GM12878 (cell line): Measurements from ENCODE around the gene RASAL1.

ENCODE experiments used
- ATF2 ChIP-seq: IDR thresholded peaks from 2 replicates; pipeline ENCODE4 v1.6.1; 2012; ENCODE audit warnings: low read length, inconsistent platforms
- CHD2 ChIP-seq: IDR thresholded peaks from 2 replicates; pipeline ENCODE4 v1.6.1; 2011; ENCODE audit warnings: low read depth, low read length, improper control_type of control experiment, borderline replicate concordance
- EZH2 ChIP-seq: IDR thresholded peaks from 2 replicates; pipeline ENCODE4 v1.6.1; 2012; ENCODE audit warnings: low read depth, mild to moderate bottlenecking, control low read depth, inconsistent platforms, low read length, borderline replicate concordance; ENCODE audit not compliant: control insufficient read depth
- KDM1A ChIP-seq: fragments of 200-600 bp; sonication (generic); IDR thresholded peaks from 2 replicates; pipeline ENCODE4 v1.6.1; 2016; ENCODE audit warnings: borderline replicate concordance
- NBN ChIP-seq: fragments of 450-650 bp; IDR thresholded peaks from 2 replicates; pipeline ENCODE4 v1.6.1; 2016
- NR2C2 ChIP-seq: IDR thresholded peaks from 2 replicates; pipeline ENCODE4 v1.6.1; 2011; ENCODE audit warnings: borderline replicate concordance, low read depth; ENCODE audit not compliant: control insufficient read depth, insufficient read length
- POLR2A ChIP-seq: IDR thresholded peaks from 2 replicates; pipeline ENCODE4 v1.6.1; 2011; ENCODE audit warnings: low read depth, mild to moderate bottlenecking, low read length
- POLR2AphosphoS5 ChIP-seq: IDR thresholded peaks from 2 replicates; pipeline ENCODE4 v1.6.1; 2011; ENCODE audit warnings: mild to moderate bottlenecking, low read length, inconsistent platforms
- SMARCA5 ChIP-seq: fragments of 450-650 bp; IDR thresholded peaks from 2 replicates; pipeline ENCODE4 v1.6.1; 2017; ENCODE audit warnings: mild to moderate bottlenecking
- TAF1 ChIP-seq: IDR thresholded peaks from 2 replicates; pipeline ENCODE4 v1.6.1; 2011; ENCODE audit warnings: mild to moderate bottlenecking, low read depth, low read length, borderline replicate concordance
- ZNF207 ChIP-seq: fragments of 450-650 bp; IDR thresholded peaks from 2 replicates; pipeline ENCODE4 v1.6.1; 2014; ENCODE audit warnings: antibody characterized with exemption, mild to moderate bottlenecking, borderline replicate concordance
- ZNF384 ChIP-seq: IDR thresholded peaks from 2 replicates; pipeline ENCODE4 v1.6.1; 2012; ENCODE audit warnings: low read depth, mild to moderate bottlenecking, low read length, improper control_type of control experiment, borderline replicate concordance
- TF ChIP-seq, protein P1 (sequence below), 3 experiments: IDR thresholded peaks in 2 of 3; conservative IDR thresholded peaks in 1 of 3; 2 replicates each; pipeline ENCODE4 v1.5.1; 2011; ENCODE audit warnings: low read depth in 3 of 3, low read length in 3 of 3, mild to moderate bottlenecking in 3 of 3, control low read depth in 2 of 3, moderate library complexity in 2 of 3, inconsistent platforms in 1 of 3, mixed read lengths in 1 of 3; ENCODE audit not compliant: control insufficient read depth in 2 of 3, insufficient read depth in 1 of 3; ENCODE audit errors: extremely low read depth in 1 of 3

DNA sequence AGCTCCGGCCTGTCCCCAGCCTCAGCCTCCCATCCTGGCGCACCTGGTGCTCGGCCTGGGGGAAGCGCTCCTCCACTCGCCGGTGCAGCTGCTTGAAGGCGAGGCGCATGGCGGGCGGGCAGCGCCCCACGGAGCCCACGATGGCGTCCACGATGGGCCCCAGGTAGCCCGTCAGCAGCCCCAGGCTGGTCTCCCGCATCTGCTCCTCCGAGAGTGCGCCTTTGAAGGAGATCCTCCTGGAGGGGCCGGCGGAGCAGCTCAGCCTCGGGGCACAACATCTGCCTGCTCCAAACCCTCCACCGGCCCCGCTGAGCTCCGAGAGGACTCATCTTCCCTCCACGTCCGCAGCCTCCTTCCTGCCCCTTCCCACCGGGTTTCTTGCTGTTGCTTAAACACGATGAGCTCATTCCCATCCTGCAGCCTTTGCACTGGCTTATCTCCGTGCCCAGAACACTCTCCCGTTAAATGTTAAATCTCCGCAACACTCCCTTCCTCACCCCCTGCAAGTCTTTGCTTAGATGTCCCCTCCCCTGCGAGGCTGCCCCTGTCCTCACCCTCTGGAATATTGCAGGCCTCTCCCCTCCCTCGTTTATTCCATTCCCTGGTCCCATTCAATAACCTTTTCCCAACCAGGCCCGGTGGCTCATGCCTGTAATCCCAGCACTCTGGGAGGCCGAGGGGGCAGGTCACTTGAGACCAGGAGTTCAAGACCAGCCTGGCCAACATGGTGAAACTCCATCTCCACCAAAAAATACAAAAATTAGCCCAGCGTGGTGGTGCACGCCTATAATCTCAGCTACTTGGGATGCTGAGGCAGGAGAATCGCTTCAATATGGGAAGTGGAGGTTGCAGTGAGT is 23.3 kb downstream of the RASAL1 start:
- no peak for TF ChIP-seq TAF1
- no peak for TF ChIP-seq POLR2A
- TF ChIP-seq ZNF207, result no peak
- no peak for TF ChIP-seq ZNF384
- TF ChIP-seq SMARCA5, result no peak
- no peak for TF ChIP-seq NR2C2
- TF ChIP-seq KDM1A, result no peak
- TF ChIP-seq, protein P1, sequence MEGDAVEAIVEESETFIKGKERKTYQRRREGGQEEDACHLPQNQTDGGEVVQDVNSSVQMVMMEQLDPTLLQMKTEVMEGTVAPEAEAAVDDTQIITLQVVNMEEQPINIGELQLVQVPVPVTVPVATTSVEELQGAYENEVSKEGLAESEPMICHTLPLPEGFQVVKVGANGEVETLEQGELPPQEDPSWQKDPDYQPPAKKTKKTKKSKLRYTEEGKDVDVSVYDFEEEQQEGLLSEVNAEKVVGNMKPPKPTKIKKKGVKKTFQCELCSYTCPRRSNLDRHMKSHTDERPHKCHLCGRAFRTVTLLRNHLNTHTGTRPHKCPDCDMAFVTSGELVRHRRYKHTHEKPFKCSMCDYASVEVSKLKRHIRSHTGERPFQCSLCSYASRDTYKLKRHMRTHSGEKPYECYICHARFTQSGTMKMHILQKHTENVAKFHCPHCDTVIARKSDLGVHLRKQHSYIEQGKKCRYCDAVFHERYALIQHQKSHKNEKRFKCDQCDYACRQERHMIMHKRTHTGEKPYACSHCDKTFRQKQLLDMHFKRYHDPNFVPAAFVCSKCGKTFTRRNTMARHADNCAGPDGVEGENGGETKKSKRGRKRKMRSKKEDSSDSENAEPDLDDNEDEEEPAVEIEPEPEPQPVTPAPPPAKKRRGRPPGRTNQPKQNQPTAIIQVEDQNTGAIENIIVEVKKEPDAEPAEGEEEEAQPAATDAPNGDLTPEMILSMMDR (IDR thresholded peaks at IDR 0.05 in 2 of 3, conservative IDR thresholded peaks at IDR 0.05 in 1 of 3; ENCODE audit: control insufficient read depth in 2 of 3, extremely low read depth in 1 of 3, insufficient read depth in 1 of 3, low read depth in 3 of 3, low read length in 3 of 3), result no peak
- no peak for TF ChIP-seq EZH2
- no peak for TF ChIP-seq POLR2AphosphoS5
- no peak for TF ChIP-seq CHD2
- no peak for TF ChIP-seq ATF2
- TF ChIP-seq NBN, result no peak
